GM19372 (cell line): Measurements from ENCODE around the gene TNNI2.
"Not testable (repeated sequence)": the region's sequence is repeated elsewhere in the genome, so short reads cannot be mapped to it uniquely, and the experiment has no call there.

Experiments used
- ATAC-seq: cut with Tn5 transposase; IDR thresholded peaks from one replicate; pipeline ENCODE4 v1.9.1; 2021; ENCODE audit warnings: mild to moderate bottlenecking, low read depth, moderate library complexity; ENCODE audit not compliant: unreplicated experiment

TNNI2 gene

GRCh38 chr11:1870721-1871466 lies 32.1 kb downstream of the TNNI2 start:
- no peak for ATAC-seq

GRCh38 chr11:1871531-1871930 lies 32.8 kb downstream of the TNNI2 start:
- no peak for ATAC-seq

GRCh38 chr11:1872267-1872985 lies 33.6 kb downstream of the TNNI2 start:
- no peak for ATAC-seq

GRCh38 chr11:1873048-1873812 lies 34.4 kb downstream of the TNNI2 start:
- no peak for ATAC-seq

- not testable (repeated sequence) for ATAC-seq
These were observed 35.0 kb downstream of the TNNI2 start for GRCh38 chr11:1873813-1874150.

GRCh38 chr11:1874441-1875092 lies 35.8 kb downstream of the TNNI2 start:
- ATAC-seq: not testable (repeated sequence)

GRCh38 chr11:1875093-1875850 lies 36.5 kb downstream of the TNNI2 start:
- ATAC-seq: no peak

GRCh38 chr11:1875851-1876301 lies 37.1 kb downstream of the TNNI2 start:
- not testable (repeated sequence) for ATAC-seq

GRCh38 chr11:1876361-1877063 lies 37.7 kb downstream of the TNNI2 start:
- ATAC-seq: no peak

GRCh38 chr11:1877211-1878136 lies 38.7 kb downstream of the TNNI2 start:
- no peak for ATAC-seq

- no peak for ATAC-seq
These were observed 39.6 kb downstream of the TNNI2 start for GRCh38 chr11:1878137-1879031.

- ATAC-seq: no peak
These were observed 40.7 kb downstream of the TNNI2 start for GRCh38 chr11:1879342-1879940.

- ATAC-seq: no peak
These were observed 41.4 kb downstream of the TNNI2 start for GRCh38 chr11:1879941-1880720.

GRCh38 chr11:1880746-1881441 lies 42.1 kb downstream of the TNNI2 start:
- ATAC-seq: no peak

GRCh38 chr11:1881442-1882264 lies 42.9 kb downstream of the TNNI2 start:
- no peak for ATAC-seq
